AG04449 (cell line): ENCODE data around the gene CFAP46.

Experiments
- CTCF ChIA-PET: fragments of 350-600 bp; formaldehyde crosslinking; extraction: SDS; loops from one replicate; lab custom pipeline; 2021; ENCODE audit warnings: antibody characterized with exemption; lab: Yijun Ruan, JAX
- POLR2A ChIA-PET: fragments of 400-600, 350-600 bp; formaldehyde crosslinking; extraction: SDS; loops from one replicate; lab custom pipeline; 2020; ENCODE audit warnings: antibody characterized with exemption, inconsistent platforms; lab: Yijun Ruan, JAX
- DNase-seq: peaks from one replicate; pipeline ENCODE4 v3.0.0-alpha.2; 2010; ENCODE audit warnings: low read depth, low spot score
- H3K4me3 ChIP-seq: 2 replicates; pipeline ENCODE4 v1.5.1; 2011; ENCODE audit warnings: low read depth, mild to moderate bottlenecking, control low read depth, low read length
- TF ChIP-seq, protein P1 (sequence below): IDR thresholded peaks from one replicate; pipeline ENCODE4 v1.5.1; 2011; ENCODE audit warnings: mild to moderate bottlenecking, moderate library complexity, low read length, control low read depth, inconsistent platforms; ENCODE audit not compliant: insufficient read depth; ENCODE audit errors: missing control alignments

Gene CFAP46

DNA sequence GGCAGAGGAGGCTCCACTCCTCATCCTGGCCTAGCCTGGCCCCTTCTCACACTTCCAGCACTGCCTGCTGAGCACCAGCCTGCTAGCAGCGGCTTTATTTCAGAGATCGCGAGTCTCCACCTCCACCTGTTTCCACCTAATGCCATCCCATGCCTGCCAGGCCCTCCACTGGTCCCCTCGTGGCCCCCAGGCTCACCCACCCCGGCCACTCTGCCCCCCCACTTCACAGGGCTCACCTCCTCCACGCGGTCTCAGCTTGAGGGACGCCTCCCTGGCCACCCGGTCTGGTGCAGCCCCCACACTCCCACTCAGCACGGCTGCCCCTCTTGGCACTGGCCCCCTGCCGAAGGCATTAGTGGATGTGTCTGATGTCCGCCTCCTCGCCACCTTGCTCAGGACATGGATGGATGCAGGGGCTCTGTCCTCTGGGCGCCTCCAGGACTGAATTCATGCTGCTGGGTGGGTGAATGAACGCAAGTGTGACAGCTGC is 152.7 kb downstream of the CFAP46 start:
- CTCF ChIA-PET = interaction anchor here (1.4 kb wide), 1 partner anchor 134 kb away, joined by 6 read pairs; no protein-coding TSS in a partner anchor
- TF ChIP-seq, protein P1, sequence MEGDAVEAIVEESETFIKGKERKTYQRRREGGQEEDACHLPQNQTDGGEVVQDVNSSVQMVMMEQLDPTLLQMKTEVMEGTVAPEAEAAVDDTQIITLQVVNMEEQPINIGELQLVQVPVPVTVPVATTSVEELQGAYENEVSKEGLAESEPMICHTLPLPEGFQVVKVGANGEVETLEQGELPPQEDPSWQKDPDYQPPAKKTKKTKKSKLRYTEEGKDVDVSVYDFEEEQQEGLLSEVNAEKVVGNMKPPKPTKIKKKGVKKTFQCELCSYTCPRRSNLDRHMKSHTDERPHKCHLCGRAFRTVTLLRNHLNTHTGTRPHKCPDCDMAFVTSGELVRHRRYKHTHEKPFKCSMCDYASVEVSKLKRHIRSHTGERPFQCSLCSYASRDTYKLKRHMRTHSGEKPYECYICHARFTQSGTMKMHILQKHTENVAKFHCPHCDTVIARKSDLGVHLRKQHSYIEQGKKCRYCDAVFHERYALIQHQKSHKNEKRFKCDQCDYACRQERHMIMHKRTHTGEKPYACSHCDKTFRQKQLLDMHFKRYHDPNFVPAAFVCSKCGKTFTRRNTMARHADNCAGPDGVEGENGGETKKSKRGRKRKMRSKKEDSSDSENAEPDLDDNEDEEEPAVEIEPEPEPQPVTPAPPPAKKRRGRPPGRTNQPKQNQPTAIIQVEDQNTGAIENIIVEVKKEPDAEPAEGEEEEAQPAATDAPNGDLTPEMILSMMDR = no peak
- DNase-seq = no peak
- POLR2A ChIA-PET = no interaction called here
- H3K4me3 ChIP-seq = no peak overlapping the region

DNA sequence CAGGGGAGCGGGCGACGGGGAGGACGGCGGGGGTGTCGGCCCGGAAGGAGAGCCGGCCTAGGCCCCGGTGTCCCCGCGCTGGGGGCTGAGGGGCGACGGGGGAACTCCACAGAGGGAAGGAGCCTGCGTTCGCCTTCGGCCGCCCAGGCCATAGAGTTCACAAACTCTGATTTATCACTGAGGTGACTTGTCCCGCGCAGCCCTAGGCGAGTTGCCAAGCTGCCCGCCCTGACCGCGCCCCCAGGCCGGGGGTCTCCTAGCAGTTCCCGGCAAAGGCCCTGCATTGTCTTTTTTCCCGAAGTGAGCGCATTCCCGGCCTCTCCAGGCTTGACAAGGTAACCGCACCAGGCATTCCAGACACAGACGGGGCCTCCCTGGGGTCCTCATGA is 153.5 kb downstream of the CFAP46 start:
- ChIA-PET CTCF (interaction anchor here (1.3 kb wide), 1 partner anchor 134 kb away, joined by 3 read pairs; no protein-coding TSS in a partner anchor), POLR2A (no interaction called here)
- DNase-seq = no peak
- no peak overlapping the region for H3K4me3 ChIP-seq
- TF ChIP-seq, protein P1 = no peak

DNA sequence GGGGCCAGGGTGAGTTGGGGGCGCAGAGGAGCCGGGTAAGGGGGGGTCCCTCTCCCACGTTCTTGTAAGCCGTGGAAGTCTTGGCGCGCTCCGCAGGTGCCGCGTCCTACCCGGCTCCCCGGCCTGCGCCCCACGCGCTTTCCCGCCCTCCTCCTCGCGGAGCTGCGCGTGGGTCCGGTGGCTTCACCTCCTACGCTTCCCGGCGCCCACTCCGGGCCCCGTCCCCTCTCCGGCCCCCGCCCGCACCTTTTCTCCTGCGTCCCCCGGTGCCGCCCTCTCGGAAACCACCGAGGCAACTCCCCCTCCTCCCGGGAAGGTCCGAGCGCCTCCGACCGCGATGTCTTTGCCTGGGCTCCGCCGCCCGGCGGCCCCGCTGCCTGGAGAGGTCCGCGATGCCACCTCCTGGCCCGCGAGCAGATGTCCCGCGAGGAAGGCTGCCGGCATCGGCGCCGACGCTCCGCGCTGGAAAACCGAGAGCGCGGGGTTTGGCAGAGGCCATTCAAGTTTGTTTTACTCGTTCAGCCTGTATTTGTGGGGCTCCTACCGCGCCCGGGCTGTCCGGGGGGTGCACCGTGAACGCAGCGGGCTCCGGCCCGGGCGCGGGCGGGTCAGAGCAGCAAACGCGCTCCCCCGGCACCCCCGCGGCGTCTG is 154.1 kb downstream of the CFAP46 start:
- ChIA-PET CTCF (interaction anchor here (1.3 kb wide), 1 partner anchor 134 kb away, joined by 3 read pairs; no protein-coding TSS in a partner anchor), POLR2A (no interaction called here)
- TF ChIP-seq, protein P1 = peak; percentile 38
- DNase-seq = no peak
- no peak overlapping the region for H3K4me3 ChIP-seq

DNA sequence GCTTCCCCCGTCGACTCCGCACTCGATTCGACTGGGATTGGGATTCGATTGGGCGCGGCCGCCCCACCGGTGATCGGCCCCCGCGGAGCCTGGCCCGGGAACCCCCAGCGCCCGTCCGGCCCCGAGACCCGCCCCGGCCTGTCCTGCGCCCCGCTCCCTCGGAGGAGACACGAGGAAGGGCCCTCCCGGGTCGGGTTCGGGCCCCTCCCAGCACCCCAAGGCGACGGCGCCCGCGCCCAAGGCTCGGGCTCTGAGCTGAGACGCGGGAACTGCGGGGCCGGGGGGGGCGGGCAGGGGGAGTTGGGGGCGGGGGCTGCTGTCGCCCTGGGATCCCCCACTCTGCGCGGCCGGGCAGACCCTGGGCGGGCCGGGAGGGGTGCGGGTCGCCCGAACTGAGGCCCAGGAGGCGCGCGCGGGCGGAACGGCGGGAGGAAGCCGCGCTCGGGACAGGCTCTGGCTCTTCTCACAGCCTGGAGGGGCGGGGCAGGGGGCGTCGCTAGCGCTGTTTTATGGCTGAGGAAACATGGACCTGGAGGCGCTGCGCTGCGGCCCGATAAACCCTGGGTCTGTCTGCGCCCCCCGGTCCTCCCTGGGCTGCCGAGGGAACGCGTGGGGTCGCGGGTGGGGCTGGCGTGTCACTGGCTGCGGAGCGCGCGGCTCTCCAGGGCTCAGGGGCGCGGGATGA is 154.7 kb downstream of the CFAP46 start:
- ChIA-PET POLR2A (no interaction called here), CTCF (interaction anchor here (1.3 kb wide), 1 partner anchor 133 kb away, joined by 3 read pairs; no protein-coding TSS in a partner anchor)
- DNase-seq = no peak
- H3K4me3 ChIP-seq = no peak overlapping the region
- TF ChIP-seq, protein P1 = no peak

DNA sequence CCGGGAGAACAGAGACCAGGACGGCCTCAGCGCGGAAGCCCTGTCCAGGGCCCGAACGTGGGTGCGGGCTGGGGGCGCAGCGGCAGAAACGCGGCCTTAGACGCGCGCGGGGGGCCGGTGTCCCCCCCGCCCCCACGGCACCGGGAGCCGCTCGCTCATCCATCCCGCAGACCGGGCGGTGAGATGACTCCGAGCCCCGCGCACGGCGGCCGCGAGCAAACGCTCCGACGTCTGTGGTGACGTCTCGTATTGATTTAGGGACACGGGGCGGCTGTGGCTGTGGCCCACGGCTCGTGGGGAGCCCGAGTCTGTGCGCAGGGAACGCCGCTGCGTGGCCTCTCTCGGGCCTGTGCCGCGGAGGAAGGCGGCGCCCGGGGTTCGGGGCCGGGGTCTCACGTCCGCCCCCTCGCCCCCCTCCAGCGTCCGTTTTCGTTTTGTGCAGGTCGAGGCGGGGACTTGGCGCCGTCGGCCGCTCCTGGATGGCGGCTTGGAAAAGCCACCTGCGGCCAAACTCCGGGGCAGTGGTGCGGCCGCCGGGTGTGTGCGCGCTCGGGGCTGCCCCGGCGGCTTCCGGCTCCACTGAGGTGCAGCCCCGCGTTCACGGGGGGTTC is 155.4 kb downstream of the CFAP46 start:
- CTCF ChIA-PET = no interaction called here
- no peak overlapping the region for H3K4me3 ChIP-seq
- TF ChIP-seq, protein P1 = no peak
- POLR2A ChIA-PET = no interaction called here
- no peak for DNase-seq

DNA sequence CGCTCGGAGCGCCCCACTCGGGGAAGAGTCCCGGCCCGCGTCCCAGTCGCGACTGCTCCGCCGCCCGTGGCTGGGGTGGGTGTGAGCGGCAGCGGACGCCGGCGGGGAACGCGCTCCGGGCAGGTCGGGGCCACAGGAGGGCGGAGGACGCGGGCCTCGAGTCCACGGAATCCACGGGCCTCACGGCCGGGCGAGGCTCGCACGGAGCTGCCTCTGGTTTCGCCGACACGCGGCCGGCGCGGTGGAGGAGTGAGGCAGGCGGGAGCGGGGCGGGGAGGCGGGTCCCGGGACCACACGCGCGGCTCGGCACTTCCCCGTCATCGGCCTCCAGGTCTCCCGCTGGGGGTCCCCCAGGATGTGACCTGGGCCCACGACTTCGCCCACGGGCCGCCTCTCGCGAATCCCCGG is 155.9 kb downstream of the CFAP46 start:
- TF ChIP-seq, protein P1 = no peak
- POLR2A ChIA-PET = no interaction called here
- H3K4me3 ChIP-seq = no peak overlapping the region
- DNase-seq = no peak
- CTCF ChIA-PET = no interaction called here
